ENCODE data around the gene ELFN1. TPM values are rescaled to one million over a fixed set of nuclear protein-coding genes. Genes with fewer than 3 reads are reported as not detected.
A peak's percentile ranks its signal among the peaks of the same experiment; 100 is the strongest.

ELFN1 gene
- total and polyA plus RNA-seq, 5 donors from 2014 or later: not detected

- H3K4me3 Mint-ChIP-seq: no peak overlapping the region
- no peak for DNase-seq
- peaks cover 5% of the 10 kb centered on the region for H3K27me3 Mint-ChIP-seq
Observed at GRCh38 chr7:1736830-1737229, 66.8 kb downstream of the ELFN1 start.

DNA sequence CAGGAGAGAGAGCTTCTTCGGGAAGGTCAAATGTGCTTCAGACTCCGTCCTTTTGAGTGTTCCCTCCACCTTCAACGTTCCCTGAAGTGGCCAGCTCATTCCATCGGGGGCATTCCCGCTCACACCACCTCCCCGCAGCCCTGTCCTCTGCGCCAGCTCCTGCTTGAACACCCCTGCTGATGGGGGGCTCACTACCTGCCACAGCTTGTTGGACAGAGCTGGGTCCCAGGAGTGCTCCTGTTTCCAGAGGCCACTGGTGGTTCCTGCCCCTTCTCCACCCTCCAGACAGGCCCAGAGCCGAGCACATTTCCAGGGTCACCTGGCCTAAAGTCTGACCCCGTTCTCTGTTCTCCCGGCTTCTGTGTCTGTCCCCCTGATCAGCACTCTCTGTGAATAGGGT lies 67.4 kb downstream of the ELFN1 start:
- peaks cover 26% of the 10 kb centered on the region for H3K4me1 ChIP-seq (ENCODE audit: control insufficient read depth, insufficient read depth, low read length, poor library complexity, severe bottlenecking)
- no peaks in the 10 kb centered on the region for H3K9me3 ChIP-seq (ENCODE audit: control insufficient read depth in 2 of 2, low read length in 2 of 2)
- ATAC-seq (ENCODE audit: low read depth in 2 of 2): no peak
- Mint-ChIP-seq H3K27me3 (peaks cover 5% of the 10 kb centered on the region), H3K27ac (no peak overlapping the region), H3K9me3 (no peaks in the 10 kb centered on the region), H3K4me3 (no peak overlapping the region), H3K36me3 (no peaks in the 10 kb centered on the region), H3K4me1 (peaks cover 0 to 31% (median 10%) of the 10 kb centered on the region in 4 donors)
- no peak overlapping the region for H3K27ac ChIP-seq (ENCODE audit: insufficient read depth, low read length, poor library complexity, severe bottlenecking)
- H3K36me3 ChIP-seq (ENCODE audit: control insufficient read depth, insufficient read depth, low read length): no peaks in the 10 kb centered on the region
- H3K27me3 ChIP-seq (ENCODE audit: control insufficient read depth, insufficient read depth, low read length): no peaks in the 10 kb centered on the region
- DNase-seq: no peak
- H3K4me3 ChIP-seq (ENCODE audit: low read depth, low read length): no peak overlapping the region

More at GRCh38 chr7:1736830-1737229, 66.8 kb downstream of the ELFN1 start:
- Histone ChIP-seq H3K4me3 (ENCODE audit: low read depth, low read length) (no peak overlapping the region), H3K9me3 (ENCODE audit: control insufficient read depth in 2 of 2, low read length in 2 of 2) (no peaks in the 10 kb centered on the region), H3K4me1 (ENCODE audit: control insufficient read depth, insufficient read depth, low read length, poor library complexity, severe bottlenecking) (peaks cover 19% of the 10 kb centered on the region), H3K27ac (ENCODE audit: insufficient read depth, low read length, poor library complexity, severe bottlenecking) (no peak overlapping the region), H3K27me3 (ENCODE audit: control insufficient read depth, insufficient read depth, low read length) (no peaks in the 10 kb centered on the region), H3K36me3 (ENCODE audit: control insufficient read depth, insufficient read depth, low read length) (no peaks in the 10 kb centered on the region)
- no peaks in the 10 kb centered on the region for H3K9me3 Mint-ChIP-seq
- H3K36me3 Mint-ChIP-seq: no peaks in the 10 kb centered on the region
- H3K27ac Mint-ChIP-seq: no peak overlapping the region
- no peak for ATAC-seq (ENCODE audit: low read depth in 2 of 2)
- H3K4me1 Mint-ChIP-seq: peaks cover 0 to 28% (median 10%) of the 10 kb centered on the region in 4 donors

GRCh38 chr7:1737956-1738355 lies 67.9 kb downstream of the ELFN1 start:
- Mint-ChIP-seq H3K4me3 (no peak overlapping the region), H3K27me3 (peaks cover 5% of the 10 kb centered on the region), H3K9me3 (no peaks in the 10 kb centered on the region), H3K4me1 (peaks cover 0 to 35% (median 12%) of the 10 kb centered on the region in 4 donors), H3K27ac (no peak overlapping the region), H3K36me3 (no peaks in the 10 kb centered on the region)
- Histone ChIP-seq H3K27me3 (ENCODE audit: control insufficient read depth, insufficient read depth, low read length) (no peaks in the 10 kb centered on the region), H3K9me3 (ENCODE audit: control insufficient read depth in 2 of 2, low read length in 2 of 2) (no peaks in the 10 kb centered on the region), H3K4me3 (ENCODE audit: low read depth, low read length) (no peak overlapping the region), H3K27ac (ENCODE audit: insufficient read depth, low read length, poor library complexity, severe bottlenecking) (no peak overlapping the region), H3K4me1 (ENCODE audit: control insufficient read depth, insufficient read depth, low read length, poor library complexity, severe bottlenecking) (peaks cover 30% of the 10 kb centered on the region), H3K36me3 (ENCODE audit: control insufficient read depth, insufficient read depth, low read length) (no peaks in the 10 kb centered on the region)
- no peak for DNase-seq
- no peak for ATAC-seq (ENCODE audit: low read depth in 2 of 2)

DNA sequence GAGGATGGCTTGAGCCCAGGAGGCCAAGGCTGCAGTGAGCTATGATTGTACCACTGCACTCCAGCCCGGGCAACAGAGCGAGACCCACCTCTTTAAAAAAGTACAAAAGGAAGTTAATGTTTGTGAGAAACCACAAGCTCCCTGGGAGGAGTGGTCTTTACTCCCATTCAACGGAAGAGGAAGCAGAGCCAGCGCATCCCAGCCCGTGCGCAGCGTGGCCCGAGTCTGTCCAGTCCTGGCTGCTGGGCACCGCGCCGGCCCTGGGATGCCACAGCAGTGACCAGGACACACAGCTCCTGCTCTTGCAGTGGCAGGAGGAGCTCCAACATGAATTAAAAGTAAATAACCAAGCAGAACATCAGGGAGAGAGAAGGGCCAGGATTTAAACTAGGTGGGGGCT lies 68.4 kb downstream of the ELFN1 start:
- no peak for DNase-seq
- no peaks in the 10 kb centered on the region for H3K27me3 ChIP-seq (ENCODE audit: control insufficient read depth, insufficient read depth, low read length)
- Mint-ChIP-seq H3K27me3 (peaks cover 5% of the 10 kb centered on the region), H3K27ac (peak overlapping the region in 2 of 3 donors; percentile 45 to 83), H3K36me3 (no peaks in the 10 kb centered on the region), H3K9me3 (no peaks in the 10 kb centered on the region), H3K4me3 (no peak overlapping the region), H3K4me1 (peaks cover 0 to 34% (median 9%) of the 10 kb centered on the region in 4 donors)
- H3K4me3 ChIP-seq (ENCODE audit: low read depth, low read length): no peak overlapping the region
- H3K9me3 ChIP-seq (ENCODE audit: control insufficient read depth in 2 of 2, low read length in 2 of 2): no peaks in the 10 kb centered on the region
- no peaks in the 10 kb centered on the region for H3K36me3 ChIP-seq (ENCODE audit: control insufficient read depth, insufficient read depth, low read length)
- no peak overlapping the region for H3K27ac ChIP-seq (ENCODE audit: insufficient read depth, low read length, poor library complexity, severe bottlenecking)
- ATAC-seq (ENCODE audit: low read depth in 2 of 2): no peak
- H3K4me1 ChIP-seq (ENCODE audit: control insufficient read depth, insufficient read depth, low read length, poor library complexity, severe bottlenecking): peaks cover 27% of the 10 kb centered on the region

DNA sequence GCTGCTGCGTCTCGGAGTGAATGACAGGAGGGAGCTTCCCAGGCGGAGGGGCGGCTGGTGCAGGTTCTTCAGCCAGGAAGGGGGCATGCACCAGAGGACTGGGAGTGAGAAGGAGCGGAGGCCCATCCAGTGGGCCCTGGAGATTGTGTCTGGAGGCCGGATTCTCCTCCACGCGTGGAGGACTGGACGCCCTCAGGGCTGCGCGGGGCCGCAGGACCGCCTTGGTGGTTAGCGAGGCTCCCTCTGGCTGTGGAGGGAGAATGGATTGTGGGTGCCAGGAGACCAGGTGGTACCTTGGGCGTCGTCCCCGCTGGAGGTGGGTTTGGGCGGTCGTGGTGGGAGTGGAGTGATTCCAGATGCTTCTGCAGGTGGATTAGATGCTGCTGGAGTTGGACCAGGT lies 68.9 kb downstream of the ELFN1 start:
- H3K27ac Mint-ChIP-seq: peak overlapping the region in 2 of 3 donors; percentile 63 to 83
- no peaks in the 10 kb centered on the region for H3K36me3 Mint-ChIP-seq
- no peaks in the 10 kb centered on the region for H3K9me3 ChIP-seq (ENCODE audit: control insufficient read depth in 2 of 2, low read length in 2 of 2)
- ATAC-seq (ENCODE audit: low read depth in 2 of 2) (no peak), DNase-seq (no peak)
- H3K27me3 ChIP-seq (ENCODE audit: control insufficient read depth, insufficient read depth, low read length): no peaks in the 10 kb centered on the region
- H3K9me3 Mint-ChIP-seq: no peaks in the 10 kb centered on the region
- peaks cover 23% of the 10 kb centered on the region for H3K4me1 ChIP-seq (ENCODE audit: control insufficient read depth, insufficient read depth, low read length, poor library complexity, severe bottlenecking)
- H3K4me3 Mint-ChIP-seq: no peak overlapping the region
- H3K27me3 Mint-ChIP-seq: peaks cover under 1% of the 10 kb centered on the region
- no peak overlapping the region for H3K4me3 ChIP-seq (ENCODE audit: low read depth, low read length)
- peaks cover 0 to 30% (median 7%) of the 10 kb centered on the region in 4 donors for H3K4me1 Mint-ChIP-seq
- no peaks in the 10 kb centered on the region for H3K36me3 ChIP-seq (ENCODE audit: control insufficient read depth, insufficient read depth, low read length)
- H3K27ac ChIP-seq (ENCODE audit: insufficient read depth, low read length, poor library complexity, severe bottlenecking): no peak overlapping the region

- Histone ChIP-seq H3K9me3 (ENCODE audit: control insufficient read depth in 2 of 2, low read length in 2 of 2) (no peaks in the 10 kb centered on the region), H3K27ac (ENCODE audit: insufficient read depth, low read length, poor library complexity, severe bottlenecking) (no peak overlapping the region), H3K36me3 (ENCODE audit: control insufficient read depth, insufficient read depth, low read length) (no peaks in the 10 kb centered on the region), H3K4me3 (ENCODE audit: low read depth, low read length) (no peak overlapping the region), H3K27me3 (ENCODE audit: control insufficient read depth, insufficient read depth, low read length) (no peaks in the 10 kb centered on the region), H3K4me1 (ENCODE audit: control insufficient read depth, insufficient read depth, low read length, poor library complexity, severe bottlenecking) (peaks cover 23% of the 10 kb centered on the region)
- peaks cover 0 to 30% (median 7%) of the 10 kb centered on the region in 4 donors for H3K4me1 Mint-ChIP-seq
- DNase-seq: no peak
- no peak overlapping the region for H3K4me3 Mint-ChIP-seq
- no peaks in the 10 kb centered on the region for H3K27me3 Mint-ChIP-seq
- no peak for ATAC-seq (ENCODE audit: low read depth in 2 of 2)
- H3K27ac Mint-ChIP-seq: no peak overlapping the region
- H3K36me3 Mint-ChIP-seq: no peaks in the 10 kb centered on the region
- H3K9me3 Mint-ChIP-seq: no peaks in the 10 kb centered on the region
Observed at GRCh38 chr7:1739593-1739992, 69.5 kb downstream of the ELFN1 start.

DNA sequence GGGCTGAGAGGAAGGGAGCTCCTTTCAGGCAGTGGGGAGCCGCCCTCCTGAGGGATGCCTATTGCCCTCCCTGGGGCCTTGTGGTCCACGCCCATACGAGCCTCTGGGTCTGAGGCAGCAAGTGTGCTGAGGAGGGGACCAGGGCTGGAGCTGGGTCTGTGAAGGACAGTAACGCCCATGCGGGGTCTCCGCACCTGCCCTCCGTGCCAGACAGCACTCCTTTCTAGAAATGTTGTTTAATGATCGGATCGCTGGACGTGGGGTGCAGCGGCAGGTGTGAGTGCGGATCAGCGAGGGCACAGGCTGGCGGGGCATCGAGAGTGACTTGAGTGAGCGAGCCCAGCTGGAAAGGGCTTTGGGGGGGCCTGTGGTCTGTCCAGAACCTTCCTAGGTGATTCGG lies 70.1 kb downstream of the ELFN1 start:
- Histone ChIP-seq H3K27ac (ENCODE audit: insufficient read depth, low read length, poor library complexity, severe bottlenecking) (no peak overlapping the region), H3K4me1 (ENCODE audit: control insufficient read depth, insufficient read depth, low read length, poor library complexity, severe bottlenecking) (peaks cover 23% of the 10 kb centered on the region), H3K9me3 (ENCODE audit: control insufficient read depth in 2 of 2, low read length in 2 of 2) (no peaks in the 10 kb centered on the region), H3K27me3 (ENCODE audit: control insufficient read depth, insufficient read depth, low read length) (no peaks in the 10 kb centered on the region), H3K4me3 (ENCODE audit: low read depth, low read length) (no peak overlapping the region), H3K36me3 (ENCODE audit: control insufficient read depth, insufficient read depth, low read length) (no peaks in the 10 kb centered on the region)
- H3K4me1 Mint-ChIP-seq: peaks cover 0 to 30% (median 7%) of the 10 kb centered on the region in 4 donors
- ATAC-seq (ENCODE audit: low read depth in 2 of 2) (no peak), DNase-seq (no peak)
- no peaks in the 10 kb centered on the region for H3K27me3 Mint-ChIP-seq
- no peak overlapping the region for H3K4me3 Mint-ChIP-seq
- no peaks in the 10 kb centered on the region for H3K36me3 Mint-ChIP-seq
- peak overlapping the region in 1 of 3 donors; percentile 32 for H3K27ac Mint-ChIP-seq
- no peaks in the 10 kb centered on the region for H3K9me3 Mint-ChIP-seq

- Histone ChIP-seq H3K36me3 (ENCODE audit: control insufficient read depth, insufficient read depth, low read length) (no peaks in the 10 kb centered on the region), H3K4me3 (ENCODE audit: low read depth, low read length) (no peak overlapping the region), H3K9me3 (ENCODE audit: control insufficient read depth in 2 of 2, low read length in 2 of 2) (no peaks in the 10 kb centered on the region), H3K27ac (ENCODE audit: insufficient read depth, low read length, poor library complexity, severe bottlenecking) (no peak overlapping the region), H3K4me1 (ENCODE audit: control insufficient read depth, insufficient read depth, low read length, poor library complexity, severe bottlenecking) (peaks cover 23% of the 10 kb centered on the region), H3K27me3 (ENCODE audit: control insufficient read depth, insufficient read depth, low read length) (no peaks in the 10 kb centered on the region)
- H3K27me3 Mint-ChIP-seq: no peaks in the 10 kb centered on the region
- no peaks in the 10 kb centered on the region for H3K36me3 Mint-ChIP-seq
- no peaks in the 10 kb centered on the region for H3K9me3 Mint-ChIP-seq
- peaks cover 0 to 30% (median 7%) of the 10 kb centered on the region in 4 donors for H3K4me1 Mint-ChIP-seq
- DNase-seq (no peak), ATAC-seq (ENCODE audit: low read depth in 2 of 2) (no peak)
- no peak overlapping the region for H3K27ac Mint-ChIP-seq
- peak overlapping the region in 1 of 4 donors; percentile 36 for H3K4me3 Mint-ChIP-seq
Observed at GRCh38 chr7:1741246-1741645, 71.2 kb downstream of the ELFN1 start.
